AG04450 (cell line): ENCODE measurements around the gene MRPL51. TPM values are rescaled to one million over a fixed set of nuclear protein-coding genes. Genes with fewer than 3 reads are reported as not detected.

Source experiments
- CTCF ChIA-PET: fragments of 300-600, 350-600 bp; formaldehyde crosslinking; extraction: SDS; loops from one replicate; lab custom pipeline; 2022; ENCODE audit warnings: antibody characterized with exemption, inconsistent platforms; lab: Charles Lee
- POLR2A ChIA-PET: fragments of 350-600 bp; formaldehyde crosslinking; extraction: SDS; loops from one replicate; lab custom pipeline; 2021; ENCODE audit warnings: antibody characterized with exemption, inconsistent platforms; lab: Yijun Ruan, JAX
- DNase-seq: peaks from one replicate; pipeline ENCODE4 v3.0.0-alpha.2; 2011; ENCODE audit warnings: low read depth, low spot score
- H3K27ac ChIP-seq: one replicate; pipeline ENCODE4 v1.5.1; 2012; ENCODE audit warnings: low read depth, low read length, control low read depth
- H3K27me3 ChIP-seq: one replicate; pipeline ENCODE4 v1.6.0; 2012; ENCODE audit warnings: low read length; ENCODE audit not compliant: control insufficient read depth, insufficient read depth
- H3K4me3 ChIP-seq: 2 replicates; pipeline ENCODE4 v1.5.1; 2011; ENCODE audit warnings: mild to moderate bottlenecking, low read depth, low read length, control low read depth
- H3K9me3 ChIP-seq: 2 replicates; pipeline ENCODE4 v1.5.1; 2012; ENCODE audit warnings: low read length; ENCODE audit not compliant: control insufficient read depth, insufficient read depth
- polyA plus RNA-seq: library from polyadenylated mRNA; depleted of rRNA; stranded (reverse); fragments of >200 nt; gene quantifications from 2 replicates; pipeline ENCODE4 v1.2.3, GENCODE V29; 2011; rRNA removed
- TF ChIP-seq, protein P1 (sequence below): IDR thresholded peaks from 2 replicates; pipeline ENCODE4 v1.5.1; 2011; ENCODE audit warnings: low read depth, low read length, control low read depth, inconsistent platforms

Gene MRPL51
- polyA plus RNA-seq, 1 experiment, result 165 TPM

GRCh38 chr12:6444031-6444430 is 49.0 kb downstream of the MRPL51 start:
- Histone ChIP-seq H3K27me3 (no peaks in the 10 kb centered on the region), H3K4me3 (no peak overlapping the region), H3K27ac (no peak overlapping the region), H3K9me3 (no peaks in the 10 kb centered on the region; the same call in 1 of the 2 replicates)
- POLR2A ChIA-PET, result interaction anchor here (0.7 kb wide), 1 partner anchor 26 kb away, joined by 3 read pairs; the partner anchor contains the start of gene VAMP1
- CTCF ChIA-PET, result interaction anchor here (3.4 kb wide), 1 partner anchor 22 kb away, joined by 31 read pairs; no protein-coding TSS in a partner anchor
- DNase-seq, result no peak
- TF ChIP-seq, protein P1, sequence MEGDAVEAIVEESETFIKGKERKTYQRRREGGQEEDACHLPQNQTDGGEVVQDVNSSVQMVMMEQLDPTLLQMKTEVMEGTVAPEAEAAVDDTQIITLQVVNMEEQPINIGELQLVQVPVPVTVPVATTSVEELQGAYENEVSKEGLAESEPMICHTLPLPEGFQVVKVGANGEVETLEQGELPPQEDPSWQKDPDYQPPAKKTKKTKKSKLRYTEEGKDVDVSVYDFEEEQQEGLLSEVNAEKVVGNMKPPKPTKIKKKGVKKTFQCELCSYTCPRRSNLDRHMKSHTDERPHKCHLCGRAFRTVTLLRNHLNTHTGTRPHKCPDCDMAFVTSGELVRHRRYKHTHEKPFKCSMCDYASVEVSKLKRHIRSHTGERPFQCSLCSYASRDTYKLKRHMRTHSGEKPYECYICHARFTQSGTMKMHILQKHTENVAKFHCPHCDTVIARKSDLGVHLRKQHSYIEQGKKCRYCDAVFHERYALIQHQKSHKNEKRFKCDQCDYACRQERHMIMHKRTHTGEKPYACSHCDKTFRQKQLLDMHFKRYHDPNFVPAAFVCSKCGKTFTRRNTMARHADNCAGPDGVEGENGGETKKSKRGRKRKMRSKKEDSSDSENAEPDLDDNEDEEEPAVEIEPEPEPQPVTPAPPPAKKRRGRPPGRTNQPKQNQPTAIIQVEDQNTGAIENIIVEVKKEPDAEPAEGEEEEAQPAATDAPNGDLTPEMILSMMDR, result no peak

DNA sequence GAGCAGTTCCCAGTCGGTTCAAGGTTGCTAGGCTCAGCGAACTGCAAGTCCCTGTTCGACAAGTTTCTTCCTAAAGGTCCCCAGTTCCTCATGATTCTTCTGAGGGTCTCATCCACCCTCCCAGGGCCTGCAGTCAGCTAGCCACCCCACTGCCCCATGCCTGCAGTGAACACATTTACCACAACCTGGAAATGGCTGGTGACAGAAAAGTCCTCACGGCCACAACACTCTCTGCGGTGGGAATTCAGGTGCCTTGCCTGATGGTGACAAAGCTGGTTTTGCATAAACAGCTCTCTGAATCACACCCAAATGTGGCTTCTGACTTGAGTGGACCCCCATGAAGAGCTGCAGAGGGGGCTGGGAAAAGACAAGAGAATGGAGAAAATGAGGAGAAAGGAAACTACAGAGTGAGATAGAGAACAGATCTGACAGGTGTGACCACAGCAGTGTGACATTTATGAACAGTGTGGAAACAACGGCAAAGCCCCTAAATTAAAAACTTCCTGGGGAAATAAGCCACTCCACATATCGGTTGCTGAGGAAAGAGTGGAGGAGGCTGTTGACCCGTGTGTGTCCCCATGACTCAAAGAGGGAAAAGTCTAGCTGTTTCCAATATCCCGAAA is 49.6 kb downstream of the MRPL51 start:
- no peak overlapping the region for H3K27ac ChIP-seq
- H3K9me3 ChIP-seq, result no peaks in the 10 kb centered on the region; the same call in 1 of the 2 replicates
- POLR2A ChIA-PET, result interaction anchor here (0.7 kb wide), 1 partner anchor 27 kb away, joined by 3 read pairs; the partner anchor contains the start of gene VAMP1
- no peak overlapping the region for H3K4me3 ChIP-seq
- TF ChIP-seq, protein P1, result no peak
- no peaks in the 10 kb centered on the region for H3K27me3 ChIP-seq
- CTCF ChIA-PET, result interaction anchor here (1.0 to 3.4 kb wide), 2 partner anchors 9 to 22 kb away, joined by 3 to 31 read pairs; no protein-coding TSS in a partner anchor
- no peak for DNase-seq

- TF ChIP-seq, protein P1, result no peak
- CTCF ChIA-PET, result interaction anchor here (1.0 to 3.4 kb wide), 3 partner anchors 10 to 23 kb away, joined by 3 to 31 read pairs (median 4); no protein-coding TSS in a partner anchor
- Histone ChIP-seq H3K9me3 (no peaks in the 10 kb centered on the region; the same call in 1 of the 2 replicates), H3K27ac (no peak overlapping the region), H3K4me3 (no peak overlapping the region), H3K27me3 (no peaks in the 10 kb centered on the region)
- POLR2A ChIA-PET, result interaction anchor here (0.6 kb wide), 1 partner anchor 8 kb away, joined by 3 read pairs; no protein-coding TSS in a partner anchor
- no peak for DNase-seq
These were observed 50.2 kb downstream of the MRPL51 start for GRCh38 chr12:6442836-6443235.

Other genes with a start within 250 kb of the MRPL51 start
- 0.06 and 0.15 TPM in 2 replicates for gene PLEKHG6, start 182.6 kb downstream of the MRPL51 start, polyA plus RNA-seq
- gene TNFRSF1A, start 151.2 kb downstream of the MRPL51 start, polyA plus RNA-seq, result 231 and 255 TPM in 2 replicates
- 0.25 and 0.26 TPM in 2 replicates for gene SCNN1A, start 117.7 kb downstream of the MRPL51 start, polyA plus RNA-seq
- gene LTBR, start 109.1 kb downstream of the MRPL51 start, polyA plus RNA-seq, result 32.1 and 38.8 TPM in 2 replicates
- not detected in 2 replicates for gene CD27, start 48.3 kb downstream of the MRPL51 start, polyA plus RNA-seq
- gene TAPBPL, start 41.2 kb downstream of the MRPL51 start, polyA plus RNA-seq, result 10.2 and 13.5 TPM in 2 replicates
- gene VAMP1, start 22.6 kb downstream of the MRPL51 start, polyA plus RNA-seq, result 15.1 and 18.3 TPM in 2 replicates
- gene NCAPD2, start 840 bp upstream of the MRPL51 start, polyA plus RNA-seq, result 36.1 and 38.4 TPM in 2 replicates
- 9,160 and 11,356 TPM in 2 replicates for gene GAPDH, start 41.3 kb upstream of the MRPL51 start, polyA plus RNA-seq
- 23.8 and 24.2 TPM in 2 replicates for gene IFFO1, start 62.8 kb upstream of the MRPL51 start, polyA plus RNA-seq
- gene NOP2, start 75.0 kb upstream of the MRPL51 start, polyA plus RNA-seq, result 35.7 and 41.3 TPM in 2 replicates
- 86.3 and 119 TPM in 2 replicates for gene CHD4, start 114.1 kb upstream of the MRPL51 start, polyA plus RNA-seq
- gene LPAR5, start 142.7 kb upstream of the MRPL51 start, polyA plus RNA-seq, result not detected in 2 replicates
- gene ACRBP, start 154.2 kb upstream of the MRPL51 start, polyA plus RNA-seq, result 0.41 and 0.64 TPM in 2 replicates
- gene ING4, start 169.9 kb upstream of the MRPL51 start, polyA plus RNA-seq, result 58.6 and 66.6 TPM in 2 replicates
- gene ZNF384, start 196.1 kb upstream of the MRPL51 start, polyA plus RNA-seq, result 39.3 and 44.3 TPM in 2 replicates
- 1.2 and 2.2 TPM in 2 replicates for gene PIANP, start 207.6 kb upstream of the MRPL51 start, polyA plus RNA-seq
- gene COPS7A, start 230.8 kb upstream of the MRPL51 start, polyA plus RNA-seq, result 93.2 and 104 TPM in 2 replicates